IPS DF 19.7 (cell line): ENCODE measurements around the gene FHIT.
"Not testable (repeated sequence)": the region's sequence is repeated elsewhere in the genome, so short reads cannot be mapped to it uniquely, and the experiment has no call there.

ENCODE experiments used
- DNase-seq: peaks from one replicate; pipeline ENCODE4 v3.0.0-alpha.2; 2013; ENCODE audit warnings: low read depth, low spot score

Gene FHIT

DNA sequence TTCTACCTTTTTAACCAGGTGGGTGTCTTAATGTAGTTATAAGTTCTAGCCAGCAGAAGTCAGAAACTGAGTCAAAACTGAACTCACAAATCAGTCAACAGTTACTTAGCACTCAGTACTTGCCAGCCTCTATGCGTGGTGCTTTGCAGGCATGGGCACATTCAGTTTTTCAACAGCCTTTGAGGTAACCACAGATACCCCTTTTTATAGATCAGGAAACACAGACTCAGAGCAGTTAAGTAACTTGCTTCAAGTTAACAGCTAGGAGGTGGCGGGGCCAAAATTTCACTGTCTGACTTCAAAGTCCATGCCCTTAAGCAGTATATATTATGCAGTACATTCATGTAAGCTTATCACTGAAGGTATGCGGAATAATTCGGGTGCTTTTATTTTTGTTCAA, 139.4 kb downstream of the FHIT start:
- DNase-seq: no peak

DNA sequence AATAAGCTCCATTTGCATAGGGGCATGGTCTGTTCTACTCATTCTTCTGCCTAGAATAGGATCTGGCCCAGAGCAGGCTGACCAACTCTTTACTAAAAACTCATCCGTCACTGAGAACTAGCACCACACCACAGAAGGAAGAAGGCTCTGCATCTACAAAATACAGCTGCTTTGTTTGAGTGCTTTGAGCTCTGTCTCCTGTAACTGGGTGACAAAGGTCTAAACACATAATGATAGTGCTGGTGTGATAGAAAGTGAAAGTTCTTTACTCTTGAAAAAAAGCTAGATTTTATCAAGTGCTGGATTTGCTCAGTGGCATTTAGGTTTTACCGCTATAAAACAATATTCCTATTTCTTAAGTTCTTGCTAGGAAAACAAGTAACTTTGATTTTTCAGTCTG, 140.7 kb downstream of the FHIT start:
- DNase-seq: no peak

GRCh38 chr3:61108247-61109019, 142.8 kb downstream of the FHIT start:
- no peak for DNase-seq

DNA sequence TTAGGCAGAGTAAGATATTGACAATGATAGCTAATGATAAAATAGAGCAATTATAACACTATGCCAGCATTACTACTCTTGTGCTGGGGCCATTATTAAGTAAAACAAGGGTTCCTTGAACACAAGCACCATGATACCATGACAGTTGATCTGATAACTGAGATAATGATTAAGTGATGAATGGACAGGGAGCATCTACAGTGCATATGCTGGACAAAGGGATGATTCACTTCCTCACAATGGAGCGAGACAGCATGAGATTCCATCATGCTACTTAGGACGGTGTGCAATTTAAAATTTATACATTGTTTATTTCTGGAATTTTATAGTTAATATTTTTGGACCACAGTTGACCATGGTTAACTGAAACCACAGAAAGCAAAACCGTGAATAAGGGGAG, 156.6 kb downstream of the FHIT start:
- no peak for DNase-seq

- no peak for DNase-seq
Observed at GRCh38 chr3:61093364-61093763, 157.9 kb downstream of the FHIT start.

GRCh38 chr3:61092870-61093269, 158.4 kb downstream of the FHIT start:
- no peak for DNase-seq

DNA sequence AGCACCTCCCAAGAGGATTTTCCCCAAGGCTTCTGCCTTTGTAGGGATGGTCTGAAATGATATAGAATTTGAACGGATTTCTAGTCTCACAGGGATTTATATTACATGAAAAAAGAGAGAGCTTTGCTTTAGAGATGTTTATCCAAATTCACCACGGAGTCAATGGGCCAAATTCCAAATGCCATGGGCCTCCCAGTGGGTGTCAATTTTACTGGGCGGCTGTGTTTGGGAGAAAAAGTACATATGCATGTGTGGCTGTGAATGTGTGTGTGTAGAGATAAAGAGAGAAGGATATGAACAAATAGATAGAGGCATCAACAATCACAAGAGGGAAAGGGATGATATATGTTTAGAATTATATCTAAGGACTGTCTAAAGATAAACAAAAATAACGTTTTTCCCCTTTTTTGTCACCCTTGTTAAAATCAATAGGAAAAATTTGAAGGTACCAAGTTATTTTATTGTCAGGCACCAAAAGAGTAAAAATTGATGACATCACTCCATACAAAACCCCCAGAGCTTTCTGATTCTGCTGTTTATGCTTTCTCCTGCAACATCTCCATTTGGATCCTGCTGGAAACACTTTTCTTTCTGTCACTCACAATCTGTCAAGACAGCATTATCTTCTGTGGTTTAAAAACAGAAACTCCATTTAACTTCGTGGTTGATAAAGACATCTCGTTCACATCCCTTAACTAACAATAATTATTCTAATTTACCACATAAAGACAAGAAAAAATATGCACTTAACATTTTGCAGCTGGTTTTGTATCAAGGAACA, 160.7 kb downstream of the FHIT start:
- DNase-seq: no peak

DNA sequence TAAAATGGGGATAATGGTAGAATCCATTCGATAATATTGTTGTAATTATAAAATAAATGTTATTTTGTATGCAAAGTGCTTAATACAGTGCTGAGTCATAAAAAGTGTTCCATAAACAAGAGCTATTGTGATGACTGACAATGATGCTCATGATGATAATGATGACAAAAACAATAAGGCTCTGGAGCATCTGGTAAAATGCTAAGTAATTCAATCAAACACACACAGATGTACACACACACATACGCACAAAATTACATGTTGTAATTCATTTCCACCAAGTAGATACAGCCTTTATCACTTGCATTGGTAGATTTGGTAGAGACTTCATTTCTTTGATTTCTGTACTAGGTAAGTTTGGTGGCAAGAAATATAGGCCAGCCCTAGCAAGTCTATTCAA, 163.8 kb downstream of the FHIT start:
- no peak for DNase-seq

DNA sequence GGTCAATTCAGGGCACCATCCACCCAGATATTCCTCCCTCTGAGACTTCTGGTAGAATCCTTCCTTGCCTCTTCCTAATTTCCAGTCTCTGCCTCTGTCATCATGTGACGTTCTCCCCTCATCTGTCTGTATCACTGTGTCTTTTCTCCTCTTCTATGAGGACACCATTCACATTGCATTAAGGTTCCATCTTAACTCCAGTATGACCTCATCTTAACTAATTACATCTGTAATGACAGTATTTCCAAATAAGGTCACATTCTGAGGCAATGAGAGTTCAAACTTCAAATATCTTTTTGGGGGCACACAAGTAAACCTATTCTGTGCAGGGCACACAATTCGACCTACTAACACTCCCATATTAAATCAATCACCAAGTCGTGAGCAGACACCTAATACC, 169.7 kb downstream of the FHIT start:
- no peak for DNase-seq

- no peak for DNase-seq
Observed at GRCh38 chr3:61080737-61081445, 170.4 kb downstream of the FHIT start.

DNA sequence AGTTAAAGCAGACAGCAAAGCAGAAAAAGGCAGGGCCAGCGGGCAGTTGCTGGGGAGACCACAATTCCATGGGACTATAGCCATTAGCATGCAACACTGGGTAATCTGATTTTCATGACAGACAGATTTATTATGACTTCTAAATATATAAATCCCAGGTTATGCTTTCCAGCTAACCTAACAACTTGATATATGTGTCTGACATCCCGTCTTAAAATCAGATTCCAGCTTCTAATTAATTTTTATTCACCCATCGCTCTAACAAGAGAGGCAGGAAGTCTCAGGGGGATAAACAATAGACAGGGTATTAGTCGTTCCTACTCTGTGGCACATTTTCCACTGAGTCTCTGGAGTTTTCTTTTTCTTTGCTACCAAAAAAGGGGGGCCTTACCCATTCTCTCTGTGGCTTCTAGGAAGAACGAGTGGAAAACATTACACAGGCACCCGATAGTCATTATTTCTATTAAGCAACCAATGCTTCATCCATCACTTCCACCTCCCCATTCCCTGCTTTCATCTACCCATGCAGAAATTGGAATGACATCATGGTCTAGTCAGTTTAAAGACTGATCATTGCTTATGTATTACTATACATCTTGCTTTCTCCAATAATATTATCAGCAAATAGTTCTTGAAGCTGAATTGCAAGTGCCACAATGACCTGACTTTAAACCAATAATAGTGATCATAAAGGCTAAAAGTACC, 173.1 kb downstream of the FHIT start:
- DNase-seq: no peak

DNA sequence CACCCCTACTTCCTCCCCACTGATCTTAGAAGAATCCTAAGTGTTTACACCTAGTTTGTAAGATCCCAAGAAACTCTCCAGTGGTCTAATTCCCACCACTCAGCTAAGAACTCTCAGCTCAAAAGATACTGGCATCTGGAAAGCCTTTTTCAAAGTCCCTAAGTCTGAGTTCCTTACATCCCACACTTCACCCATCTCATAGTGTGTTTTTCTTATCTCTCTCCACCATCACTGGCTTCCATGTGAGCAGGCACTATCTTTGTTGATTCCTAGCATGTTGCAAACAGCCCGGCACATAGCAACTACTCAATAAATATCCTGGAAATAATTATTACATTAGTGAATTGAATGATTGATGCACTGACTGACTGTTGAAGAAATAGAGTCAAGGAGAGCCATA, 173.7 kb downstream of the FHIT start:
- no peak for DNase-seq

DNA sequence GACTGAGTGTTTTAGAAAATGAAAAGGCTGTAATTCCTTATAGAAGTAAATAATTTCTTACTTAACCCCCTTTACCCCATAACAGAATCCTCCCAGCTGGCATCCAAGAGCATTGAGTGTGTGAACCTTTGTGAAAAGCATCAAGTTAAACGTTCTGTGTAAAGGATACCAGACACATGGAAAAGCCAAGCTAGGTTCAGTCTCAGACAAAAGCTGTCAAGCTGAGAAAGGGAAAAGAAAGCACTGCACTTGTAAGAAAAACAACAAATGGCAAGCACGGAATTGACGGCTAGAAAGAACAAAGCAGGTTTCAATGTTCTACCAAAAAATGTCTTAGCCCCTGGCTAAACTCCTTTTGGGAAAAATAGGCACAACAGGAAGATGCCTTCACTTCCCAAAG, 176.5 kb downstream of the FHIT start:
- DNase-seq: no peak

- no peak for DNase-seq
Observed at GRCh38 chr3:61073566-61074165, 177.6 kb downstream of the FHIT start.

DNA sequence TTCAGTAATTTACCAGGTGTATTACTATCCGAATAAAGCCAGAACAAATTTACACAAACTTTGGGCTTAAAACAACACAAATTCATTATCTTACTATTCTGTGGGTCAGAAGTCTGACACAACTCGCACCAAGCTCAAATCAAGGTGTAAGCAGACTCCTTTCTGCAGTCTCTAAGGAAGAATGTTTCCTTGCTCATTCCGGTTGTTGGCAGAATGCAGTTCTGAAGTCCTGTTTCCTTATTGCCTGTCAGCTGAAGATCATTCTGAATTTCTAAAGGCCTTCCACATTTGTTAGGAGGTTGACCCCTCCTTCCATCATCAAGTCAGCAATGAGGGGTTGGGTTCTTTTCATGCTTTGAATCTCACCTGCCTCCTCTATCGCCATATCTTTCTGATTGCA, 183.2 kb downstream of the FHIT start:
- no peak for DNase-seq

GRCh38 chr3:61066800-61067199, 184.5 kb downstream of the FHIT start:
- DNase-seq: no peak

DNA sequence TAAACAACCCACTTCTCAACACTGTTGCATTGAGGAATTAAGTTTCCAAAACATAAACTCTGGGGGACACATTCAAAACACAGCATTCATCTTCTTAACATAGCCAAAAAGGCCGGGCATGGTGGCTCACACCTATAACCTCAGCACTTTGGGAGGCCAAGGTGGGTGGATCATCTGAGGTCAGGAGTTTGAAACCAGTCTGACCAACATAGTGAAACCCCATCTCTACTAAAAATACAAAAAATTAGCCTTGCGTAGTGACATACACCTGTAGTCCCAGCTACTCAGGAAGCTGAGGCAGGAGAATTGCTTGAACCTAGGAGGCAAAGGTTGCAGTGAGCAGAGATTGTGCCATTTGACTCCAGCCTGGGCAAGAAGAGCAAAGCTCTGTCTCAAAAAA, 185.0 kb downstream of the FHIT start:
- not testable (repeated sequence) for DNase-seq

DNA sequence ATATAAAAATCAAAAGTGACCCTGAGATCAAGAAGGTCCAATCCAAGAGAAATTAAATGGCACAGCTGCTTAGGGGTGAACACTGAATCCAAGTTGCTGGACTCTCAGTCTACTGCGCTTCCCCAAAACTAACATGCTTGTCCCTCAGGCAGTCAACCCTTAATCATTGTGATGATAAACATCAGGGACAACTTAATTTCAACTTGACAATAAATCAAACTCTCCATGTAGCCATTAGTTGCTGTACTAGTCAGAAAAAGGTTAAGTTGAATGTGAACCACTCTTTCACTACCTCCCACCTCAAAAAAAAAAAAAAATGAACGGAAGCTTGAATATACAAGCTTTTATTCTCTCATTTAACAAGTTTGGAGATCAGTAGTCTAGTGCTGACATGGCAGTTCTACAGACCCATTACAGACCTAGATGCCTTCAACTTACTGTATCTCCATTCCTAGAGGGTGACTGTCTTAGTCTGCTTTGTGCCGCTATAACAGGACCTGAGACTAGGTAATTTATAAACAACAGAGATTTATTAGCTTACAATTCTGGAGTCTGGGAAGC, 185.7 kb downstream of the FHIT start:
- DNase-seq: no peak

DNA sequence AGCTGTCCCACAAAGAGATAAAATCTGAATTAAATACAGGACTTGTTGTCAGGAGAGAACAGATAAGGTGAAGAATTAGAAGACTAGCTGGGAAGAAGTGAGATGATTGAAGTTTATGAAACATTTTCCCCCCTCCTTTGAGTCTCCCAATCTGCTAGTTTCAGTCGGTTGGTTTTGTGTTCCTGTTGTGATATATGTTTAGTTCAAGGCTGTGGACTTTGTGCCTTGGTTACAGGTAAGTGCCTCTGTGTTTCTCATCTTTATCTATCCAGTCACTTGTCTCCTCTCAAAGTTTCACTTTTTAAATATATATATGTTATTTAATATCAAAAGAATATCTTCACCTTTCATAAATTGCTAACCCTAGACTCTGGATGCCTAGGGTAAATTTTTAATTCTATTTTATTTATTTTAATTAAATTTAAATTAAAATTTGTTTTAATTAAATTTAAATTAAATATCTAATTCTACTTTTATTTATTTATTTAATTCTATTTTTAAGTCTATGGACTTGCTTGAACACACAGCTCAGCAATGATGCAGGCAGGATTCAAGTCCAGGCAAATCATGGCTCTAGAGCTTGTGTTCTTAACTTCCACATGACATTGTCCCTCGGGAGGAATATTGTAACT, 190.0 kb downstream of the FHIT start:
- DNase-seq: no peak

DNA sequence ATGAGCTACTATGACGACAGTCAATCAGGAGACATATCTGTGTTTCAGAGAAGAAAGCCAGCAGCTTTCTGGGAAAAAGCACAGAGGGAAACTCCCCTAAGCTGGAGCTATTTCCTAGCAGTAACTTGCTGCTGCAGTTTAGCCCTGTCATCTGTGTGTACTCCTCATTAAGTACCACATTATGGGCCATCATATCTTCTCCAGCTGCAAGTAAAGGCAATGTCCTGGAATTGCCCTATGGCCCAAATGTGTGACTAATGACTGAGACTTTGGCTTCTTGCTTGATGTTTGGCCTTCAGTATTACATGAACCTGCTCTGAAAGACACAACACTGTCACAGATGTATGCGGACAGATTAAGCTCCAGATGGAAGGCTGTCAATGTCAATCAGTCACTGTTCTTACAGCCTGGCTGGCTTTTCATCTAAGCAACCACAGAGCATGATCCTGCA, 190.8 kb downstream of the FHIT start:
- DNase-seq: no peak

- DNase-seq: no peak
Observed at GRCh38 chr3:61058836-61059235, 192.4 kb downstream of the FHIT start.
